ENCODE results near the gene GZMM.

The GZMM gene

DNA sequence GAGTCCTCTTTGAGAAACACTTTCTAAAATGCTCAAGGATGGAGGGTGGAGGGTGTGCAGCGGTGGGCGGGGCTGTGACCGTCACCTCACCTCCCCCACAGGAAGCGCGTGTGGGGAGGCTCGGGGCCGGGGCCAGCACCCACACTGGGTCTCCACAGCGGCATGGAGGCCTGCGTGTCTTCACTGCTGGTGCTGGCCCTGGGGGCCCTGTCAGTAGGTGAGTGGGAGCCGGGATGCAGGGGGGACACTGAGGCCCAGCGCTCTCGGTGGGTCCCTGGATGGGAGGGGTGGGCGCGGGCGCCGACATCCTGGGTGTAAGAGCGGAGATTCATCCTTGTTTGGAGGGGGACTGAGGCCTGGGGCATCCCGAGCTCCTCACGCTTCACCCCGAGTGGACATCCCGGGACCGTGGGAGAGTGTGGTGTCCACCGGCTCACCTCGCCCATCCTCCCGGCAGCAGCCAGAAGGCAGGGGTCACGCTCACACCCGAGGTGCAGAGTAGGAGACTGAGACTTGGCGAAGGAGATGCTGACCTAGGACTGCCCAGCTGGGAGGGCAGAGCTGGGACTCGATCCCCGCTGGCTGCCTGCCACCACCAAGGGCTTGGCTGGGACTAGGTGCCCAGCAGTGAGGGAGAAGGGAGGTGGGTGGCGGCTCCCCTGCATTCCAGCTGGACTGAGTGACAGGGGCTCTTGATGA, at the start of gene GZMM:
Gene GZMM, plus strand, starts transcription at position 144 of the 699 bp plus-strand sequence. Its CDS starts 19 bp downstream, at position 163.
- no peak for DNase-seq

- no peak for DNase-seq
Observed at GRCh38 chr19:494171-495080, 49.4 kb upstream of the GZMM start.

DNA sequence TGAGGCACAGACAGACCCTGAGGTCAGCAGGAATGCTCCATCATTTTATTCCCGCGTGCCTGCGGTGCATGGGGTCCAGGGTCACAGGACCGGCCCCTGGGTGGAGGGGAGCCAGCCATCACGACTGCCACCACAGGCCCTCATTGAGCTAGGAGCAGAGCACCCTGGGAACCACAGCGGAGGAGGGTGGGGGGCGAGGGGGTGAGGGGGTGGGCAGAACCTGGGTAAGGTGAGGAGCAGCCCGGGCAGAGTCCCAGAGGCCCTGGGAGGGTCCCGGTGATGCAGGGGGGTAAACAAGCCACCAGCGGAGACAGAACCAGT, 48.8 kb upstream of the GZMM start:
- DNase-seq: no peak

DNA sequence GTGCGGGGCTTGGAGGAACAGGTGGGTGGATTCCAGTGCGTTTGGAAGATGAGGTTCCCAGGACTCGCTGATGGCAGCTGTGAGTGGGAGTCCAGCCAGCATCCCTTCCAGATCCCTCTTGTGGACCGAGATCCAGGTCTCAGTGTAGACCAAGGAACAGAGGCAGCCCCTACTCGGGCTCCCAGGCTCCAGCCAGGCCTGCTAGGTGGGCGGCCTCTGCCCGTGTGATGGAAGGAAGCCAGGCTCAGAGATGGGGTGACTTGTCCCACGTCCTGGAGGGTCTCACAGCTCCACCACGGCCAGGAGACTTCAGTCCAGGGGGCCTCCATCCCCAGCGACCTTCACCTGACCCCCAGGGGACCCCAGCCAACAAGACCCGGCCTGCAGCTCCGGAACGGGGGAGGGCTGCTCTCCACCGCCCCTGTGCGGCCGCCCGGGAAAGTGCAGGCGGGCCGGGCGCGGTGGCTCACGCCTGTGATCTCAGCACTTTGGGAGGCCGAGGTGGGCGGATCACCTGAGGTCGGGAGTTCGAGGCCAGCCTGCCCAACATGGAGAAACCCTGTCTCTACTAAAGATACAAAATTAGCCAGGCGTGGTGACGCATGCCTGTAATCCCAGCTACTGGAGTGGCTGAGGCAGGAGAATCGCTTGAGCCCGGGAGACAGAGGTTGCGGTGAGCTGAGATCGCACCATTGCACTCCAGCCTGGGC, 48.3 kb upstream of the GZMM start:
- no peak for DNase-seq

DNA sequence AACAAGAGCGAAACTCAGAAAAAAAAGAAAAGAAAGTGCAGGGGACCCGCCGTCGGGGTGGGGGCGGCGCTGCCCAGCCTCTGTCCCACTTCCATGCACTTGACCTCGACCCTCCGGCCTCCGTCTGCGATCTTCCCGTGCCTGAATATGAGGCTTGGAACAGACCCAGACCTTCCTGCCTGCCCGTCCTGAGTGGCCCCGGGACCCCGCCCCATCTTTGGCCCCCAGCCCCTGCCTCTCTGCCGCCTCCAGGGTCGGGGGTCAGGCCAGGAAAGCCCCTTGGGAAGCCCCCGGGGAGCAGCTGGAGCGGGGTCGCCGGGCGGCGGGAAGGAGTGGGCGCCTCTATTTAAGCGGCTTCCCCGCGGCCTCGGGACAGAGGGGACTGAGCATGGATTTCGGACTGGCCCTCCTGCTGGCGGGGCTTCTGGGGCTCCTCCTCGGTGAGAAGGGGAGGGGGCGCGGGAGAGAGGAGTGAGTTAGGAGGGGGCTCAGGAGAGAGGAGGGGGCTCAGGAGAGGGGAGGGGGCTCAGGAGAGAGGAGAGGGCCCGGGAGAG, 47.7 kb upstream of the GZMM start, which contains the start of gene MADCAM1:
Gene MADCAM1, plus strand, starts transcription at position 375 of the 554 bp plus-strand sequence. Its CDS starts 14 bp downstream, at position 389.
- DNase-seq: no peak

DNA sequence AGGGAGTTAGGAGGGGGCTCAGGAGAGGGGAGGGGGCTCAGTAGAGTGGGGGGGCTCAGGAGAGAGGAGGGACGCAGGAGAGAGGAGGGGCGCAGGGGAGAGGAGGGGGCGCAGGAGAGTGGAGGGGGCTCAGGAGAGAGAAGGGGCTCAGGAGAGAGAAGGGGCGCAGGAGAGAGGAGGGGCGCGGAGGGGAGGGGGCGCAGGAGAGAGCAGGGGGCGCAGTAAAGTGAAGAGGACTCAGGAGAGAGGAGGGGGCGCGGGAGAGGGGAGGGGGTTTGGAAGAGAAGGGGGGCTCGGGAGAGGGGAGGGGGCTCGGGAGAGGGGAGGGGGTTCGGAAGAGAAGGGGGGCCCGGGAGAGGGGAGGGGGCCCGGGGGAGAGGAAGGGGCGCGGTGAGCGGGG, 46.9 kb upstream of the GZMM start:
- no peak for DNase-seq

DNA sequence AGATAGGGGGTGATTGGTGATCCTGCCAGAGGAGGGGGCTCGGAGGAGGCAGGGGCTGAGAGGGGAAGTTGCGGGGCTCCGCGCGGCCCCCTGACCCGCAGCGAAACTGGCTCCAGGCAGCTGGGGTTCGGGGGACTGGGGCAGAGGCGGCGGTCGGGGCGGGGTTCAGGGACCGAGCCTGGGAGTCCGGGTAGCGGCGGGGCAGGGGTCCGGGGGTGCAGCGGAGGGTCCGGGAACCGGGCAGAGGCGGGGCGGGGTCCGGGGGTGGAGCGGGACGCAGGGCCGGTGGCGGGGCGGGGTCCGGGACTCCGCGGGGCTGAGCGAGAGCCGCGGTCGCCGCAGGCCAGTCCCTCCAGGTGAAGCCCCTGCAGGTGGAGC, 46.4 kb upstream of the GZMM start:
- DNase-seq: no peak

- no peak for DNase-seq
Observed at GRCh38 chr19:497869-498510, 45.9 kb upstream of the GZMM start.

DNA sequence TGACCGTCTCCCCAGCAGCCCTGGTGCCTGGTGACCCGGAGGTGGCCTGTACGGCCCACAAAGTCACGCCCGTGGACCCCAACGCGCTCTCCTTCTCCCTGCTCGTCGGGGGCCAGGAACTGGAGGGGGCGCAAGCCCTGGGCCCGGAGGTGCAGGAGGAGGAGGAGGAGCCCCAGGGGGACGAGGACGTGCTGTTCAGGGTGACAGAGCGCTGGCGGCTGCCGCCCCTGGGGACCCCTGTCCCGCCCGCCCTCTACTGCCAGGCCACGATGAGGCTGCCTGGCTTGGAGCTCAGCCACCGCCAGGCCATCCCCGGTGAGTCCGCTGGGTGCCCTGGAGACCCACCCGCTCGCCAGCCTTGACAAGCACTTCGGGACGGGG, 45.4 kb upstream of the GZMM start:
- no peak for DNase-seq

DNA sequence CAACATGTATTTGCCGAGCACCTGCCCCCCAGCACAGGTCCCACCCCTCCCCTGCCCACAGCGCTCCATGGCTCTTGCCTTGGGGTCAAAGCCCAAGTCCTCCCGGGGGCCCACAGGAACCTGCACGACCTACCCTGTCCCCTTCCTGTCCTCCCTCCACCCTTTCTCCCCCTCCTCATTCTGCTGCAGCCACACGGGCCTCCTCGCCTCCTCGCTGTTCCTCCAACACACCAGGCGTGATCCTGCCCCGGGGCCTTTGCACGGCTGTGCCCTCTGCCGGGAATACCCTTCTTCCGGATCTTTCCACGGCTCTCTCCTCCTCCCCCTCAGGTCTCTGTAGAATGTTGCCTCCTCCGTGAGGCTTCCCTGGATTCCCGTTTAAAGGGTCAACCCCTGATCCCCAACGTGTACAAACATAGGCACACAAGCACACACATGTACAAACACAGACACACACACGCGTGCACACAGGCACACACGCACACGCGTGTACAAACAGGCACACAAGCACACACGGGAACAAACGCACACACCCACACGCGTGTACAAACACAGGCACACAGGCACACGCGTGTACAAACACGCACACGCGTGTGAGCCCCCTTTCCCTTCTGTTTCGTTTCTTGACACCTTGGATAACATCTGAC, 44.8 kb upstream of the GZMM start:
- DNase-seq: no peak

DNA sequence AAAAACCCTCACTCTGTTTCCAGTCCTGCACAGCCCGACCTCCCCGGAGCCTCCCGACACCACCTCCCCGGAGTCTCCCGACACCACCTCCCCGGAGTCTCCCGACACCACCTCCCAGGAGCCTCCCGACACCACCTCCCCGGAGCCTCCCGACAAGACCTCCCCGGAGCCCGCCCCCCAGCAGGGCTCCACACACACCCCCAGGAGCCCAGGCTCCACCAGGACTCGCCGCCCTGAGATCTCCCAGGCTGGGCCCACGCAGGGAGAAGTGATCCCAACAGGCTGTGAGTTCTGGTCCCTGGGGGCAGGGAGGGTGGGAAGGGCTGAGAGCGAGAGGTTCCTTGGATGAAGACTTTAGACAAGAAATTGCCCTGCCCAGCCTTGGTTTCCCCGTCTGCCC, 42.2 kb upstream of the GZMM start:
- DNase-seq: no peak

DNA sequence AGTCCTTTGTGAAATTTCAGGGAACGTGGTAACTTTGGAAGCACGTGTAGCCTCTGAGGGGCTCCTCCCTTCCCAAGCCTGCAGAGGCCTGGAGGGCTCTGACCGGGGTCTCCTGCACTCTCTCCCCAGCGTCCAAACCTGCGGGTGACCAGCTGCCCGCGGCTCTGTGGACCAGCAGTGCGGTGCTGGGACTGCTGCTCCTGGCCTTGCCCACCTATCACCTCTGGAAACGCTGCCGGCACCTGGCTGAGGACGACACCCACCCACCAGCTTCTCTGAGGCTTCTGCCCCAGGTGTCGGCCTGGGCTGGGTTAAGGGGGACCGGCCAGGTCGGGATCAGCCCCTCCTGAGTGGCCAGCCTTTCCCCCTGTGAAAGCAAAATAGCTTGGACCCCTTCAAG, 39.2 kb upstream of the GZMM start:
- no peak for DNase-seq

DNA sequence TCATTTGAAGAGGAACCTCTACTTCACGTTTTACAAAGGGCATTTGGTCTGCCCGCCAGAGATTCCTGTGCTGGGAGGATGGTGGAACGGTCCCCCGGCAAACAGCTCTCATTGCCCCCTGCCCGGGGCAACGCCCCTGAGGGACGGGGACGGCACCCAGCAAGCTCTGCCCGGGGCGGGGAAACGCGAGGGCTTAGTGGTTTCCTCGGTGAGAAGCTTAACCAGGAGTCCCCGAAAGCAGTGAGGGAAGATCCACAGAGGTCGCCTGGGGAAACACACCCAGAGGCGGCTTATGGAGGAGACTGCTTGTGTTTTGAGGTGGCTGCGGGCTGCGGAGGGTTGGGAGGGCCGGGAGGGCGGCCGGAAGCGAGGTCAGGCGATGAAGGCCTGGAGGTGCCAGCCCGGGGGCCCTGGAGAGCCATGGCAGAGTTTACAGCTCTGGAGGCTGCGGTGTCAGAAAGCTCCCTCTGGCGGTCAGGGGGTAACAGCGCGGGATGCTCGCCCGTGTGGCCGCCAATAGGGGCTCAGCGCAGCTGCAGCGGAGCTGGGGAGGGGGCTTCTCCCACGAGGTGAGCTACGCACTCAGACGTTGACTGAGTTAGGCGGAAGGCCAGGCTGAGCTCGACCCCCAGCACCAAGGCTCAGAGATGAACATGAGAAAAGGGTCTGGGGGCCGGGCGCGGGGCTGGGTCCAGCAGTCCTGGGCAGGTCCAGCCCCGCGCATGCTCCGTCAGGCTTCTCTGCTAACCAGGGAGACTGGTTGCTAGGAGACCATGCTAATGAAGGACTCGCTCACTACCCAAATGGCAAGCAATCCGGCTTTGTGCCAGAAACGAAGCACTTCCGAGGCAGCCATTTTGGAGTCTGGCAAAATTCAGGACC, 37.2 kb upstream of the GZMM start:
- DNase-seq: peak; percentile 99

- peak; percentile 43 for DNase-seq
Observed at GRCh38 chr19:507286-508203, 36.3 kb upstream of the GZMM start, which contains the start of gene TPGS1. TSS of gene TPGS1 (plus strand) at chr19:507497. CDS start at chr19:507507, 10 bp downstream.

- no peak for DNase-seq
Observed at GRCh38 chr19:508204-509150, 35.4 kb upstream of the GZMM start.

DNA sequence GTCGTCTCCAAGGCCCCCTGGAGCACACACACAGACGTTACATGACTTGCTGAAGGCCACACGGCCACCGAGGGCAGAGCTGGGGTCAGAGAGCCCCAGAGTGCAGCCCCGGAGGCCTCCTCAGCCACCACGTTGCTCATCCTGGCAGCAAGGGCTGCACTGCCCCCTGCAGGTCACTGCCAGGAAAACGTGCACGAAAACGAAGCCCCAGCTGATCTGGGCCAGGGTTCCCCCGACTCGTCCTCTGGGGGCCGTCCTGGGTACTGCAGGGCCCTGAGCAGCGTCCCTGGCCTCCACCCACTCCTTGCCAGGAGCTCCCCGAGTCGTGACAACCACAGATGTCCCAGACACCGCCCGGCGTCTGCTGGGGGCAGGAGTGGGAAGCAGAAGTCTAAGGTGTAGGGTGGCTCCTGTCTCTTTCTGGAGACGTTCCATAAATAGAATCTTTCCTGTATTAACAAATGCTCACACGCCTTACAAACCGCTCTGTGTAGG, 33.2 kb upstream of the GZMM start:
- DNase-seq: peak; percentile 79

DNA sequence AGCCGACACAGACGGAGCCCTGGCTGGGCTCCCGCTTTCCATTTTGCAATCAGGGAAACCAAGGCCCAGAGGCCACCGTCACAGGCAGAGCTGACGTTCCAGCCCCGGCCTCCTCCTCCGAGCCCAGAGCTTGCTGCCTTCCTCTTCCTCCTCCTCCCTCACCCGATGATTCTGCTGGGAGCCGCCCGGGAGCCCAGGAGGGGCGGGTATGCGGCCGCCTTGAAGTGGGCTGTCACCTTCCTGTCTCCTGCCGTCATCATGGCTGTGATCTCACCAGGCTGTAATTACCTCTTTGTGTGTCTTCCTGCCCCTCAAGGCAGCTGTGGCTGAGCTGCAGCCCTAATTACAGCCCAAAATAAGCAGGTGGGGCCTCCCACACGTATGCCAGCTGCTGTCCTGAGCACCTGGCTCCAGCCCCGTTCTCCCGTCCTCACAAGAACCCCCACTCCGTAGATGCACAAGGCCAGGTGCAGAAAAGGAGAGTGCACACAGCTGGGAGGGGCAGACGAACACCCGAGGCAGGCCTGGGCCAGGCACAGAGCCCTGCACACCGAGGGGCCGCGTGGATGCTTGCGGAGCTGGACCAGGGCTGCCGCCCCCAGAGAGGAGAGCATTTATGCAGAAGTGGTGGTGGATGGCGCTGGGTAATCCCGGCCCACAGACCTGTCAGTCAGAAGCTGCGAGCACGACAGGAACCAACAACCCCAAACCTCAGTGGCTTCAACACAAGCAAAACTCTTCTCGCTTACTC, 32.6 kb upstream of the GZMM start:
- peak; percentile 97 for DNase-seq
